SJSA1 (cell line): ENCODE results near the gene ST3GAL2. TPM values are rescaled to one million over a fixed set of nuclear protein-coding genes. Genes with fewer than 3 reads are reported as not detected.
"Not testable (repeated sequence)": the region's sequence is repeated elsewhere in the genome, so short reads cannot be mapped to it uniquely, and the experiment has no call there.

Source experiments
- DNase-seq, 2 experiments: peaks; one replicate each; pipeline ENCODE4 v3.0.0-alpha.2; 2015 to 2020; ENCODE audit warnings: low spot score in 2 of 2, low read depth in 1 of 2
- H3K27ac ChIP-seq: fragments of 250-450 bp; sonication (Bioruptor Pico); 2 replicates; pipeline ENCODE4 v1.5.1; 2020; ENCODE audit warnings: mild to moderate bottlenecking, moderate library complexity
- H3K27me3 ChIP-seq: fragments of 250-450 bp; sonication (Bioruptor Pico); replicated peaks from 2 replicates; pipeline ENCODE4 v1.5.1; 2020; ENCODE audit warnings: mild to moderate bottlenecking, moderate library complexity
- H3K36me3 ChIP-seq: fragments of 250-450 bp; sonication (Bioruptor Pico); 2 replicates; pipeline ENCODE4 v1.5.1; 2020; ENCODE audit warnings: mild to moderate bottlenecking
- H3K4me1 ChIP-seq: fragments of 250-450 bp; sonication (Bioruptor Pico); replicated peaks from 2 replicates; pipeline ENCODE4 v1.6.1; 2021; ENCODE audit warnings: mild to moderate bottlenecking
- H3K4me3 ChIP-seq: fragments of 250-450 bp; sonication (Bioruptor Pico); 2 replicates; pipeline ENCODE4 v1.5.1; 2020; ENCODE audit warnings: mild to moderate bottlenecking
- H3K9me3 ChIP-seq: fragments of 250-450 bp; sonication (Bioruptor Pico); replicated peaks from 2 replicates; pipeline ENCODE4 v1.5.1; 2020; ENCODE audit warnings: mild to moderate bottlenecking
- total RNA-seq: library from RNA; depleted of rRNA; stranded (reverse); fragments of >200 nt; shearing (Covaris generic); gene quantifications from 2 replicates; pipeline ENCODE4 v1.2.3, GENCODE V29; 2014

ST3GAL2 gene
- total RNA-seq, 1 experiment from 2014 or later, result 43.8 TPM

- no peak overlapping the region for H3K4me3 ChIP-seq
- H3K4me1 ChIP-seq, result no peaks in the 10 kb centered on the region
- no peak for DNase-seq
- H3K9me3 ChIP-seq, result no peaks in the 10 kb centered on the region
- peaks cover 18% of the 10 kb centered on the region for H3K36me3 ChIP-seq
- H3K27ac ChIP-seq, result no peak overlapping the region
- H3K27me3 ChIP-seq, result no peaks in the 10 kb centered on the region
Measured at GRCh38 chr16:70421473-70422311, 17.2 kb downstream of the ST3GAL2 start.

DNA sequence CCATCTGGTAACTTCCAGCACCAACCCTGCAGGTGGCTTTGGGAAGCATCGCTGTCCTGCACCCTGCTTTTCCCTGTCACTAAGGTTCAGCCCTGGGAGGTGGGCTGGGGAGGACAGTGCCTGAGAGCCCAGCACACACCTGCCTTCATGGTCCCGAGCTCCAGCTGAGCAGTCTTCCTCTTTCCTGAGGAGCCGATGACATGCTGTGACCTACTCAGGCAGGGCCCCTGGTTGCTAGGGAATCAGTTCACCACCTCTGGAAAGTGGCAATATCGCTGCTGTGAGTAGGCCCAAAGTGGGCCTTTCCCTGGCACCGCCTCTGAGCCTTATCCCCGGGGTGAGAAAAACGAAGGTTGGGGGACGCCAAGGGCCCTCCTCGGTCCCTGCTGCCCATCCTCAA lies 17.9 kb downstream of the ST3GAL2 start:
- no peak overlapping the region for H3K4me3 ChIP-seq
- no peak overlapping the region for H3K27ac ChIP-seq
- H3K4me1 ChIP-seq, result no peaks in the 10 kb centered on the region
- H3K9me3 ChIP-seq, result no peaks in the 10 kb centered on the region
- no peaks in the 10 kb centered on the region for H3K27me3 ChIP-seq
- H3K36me3 ChIP-seq, result peaks cover 18% of the 10 kb centered on the region
- DNase-seq, result no peak

DNA sequence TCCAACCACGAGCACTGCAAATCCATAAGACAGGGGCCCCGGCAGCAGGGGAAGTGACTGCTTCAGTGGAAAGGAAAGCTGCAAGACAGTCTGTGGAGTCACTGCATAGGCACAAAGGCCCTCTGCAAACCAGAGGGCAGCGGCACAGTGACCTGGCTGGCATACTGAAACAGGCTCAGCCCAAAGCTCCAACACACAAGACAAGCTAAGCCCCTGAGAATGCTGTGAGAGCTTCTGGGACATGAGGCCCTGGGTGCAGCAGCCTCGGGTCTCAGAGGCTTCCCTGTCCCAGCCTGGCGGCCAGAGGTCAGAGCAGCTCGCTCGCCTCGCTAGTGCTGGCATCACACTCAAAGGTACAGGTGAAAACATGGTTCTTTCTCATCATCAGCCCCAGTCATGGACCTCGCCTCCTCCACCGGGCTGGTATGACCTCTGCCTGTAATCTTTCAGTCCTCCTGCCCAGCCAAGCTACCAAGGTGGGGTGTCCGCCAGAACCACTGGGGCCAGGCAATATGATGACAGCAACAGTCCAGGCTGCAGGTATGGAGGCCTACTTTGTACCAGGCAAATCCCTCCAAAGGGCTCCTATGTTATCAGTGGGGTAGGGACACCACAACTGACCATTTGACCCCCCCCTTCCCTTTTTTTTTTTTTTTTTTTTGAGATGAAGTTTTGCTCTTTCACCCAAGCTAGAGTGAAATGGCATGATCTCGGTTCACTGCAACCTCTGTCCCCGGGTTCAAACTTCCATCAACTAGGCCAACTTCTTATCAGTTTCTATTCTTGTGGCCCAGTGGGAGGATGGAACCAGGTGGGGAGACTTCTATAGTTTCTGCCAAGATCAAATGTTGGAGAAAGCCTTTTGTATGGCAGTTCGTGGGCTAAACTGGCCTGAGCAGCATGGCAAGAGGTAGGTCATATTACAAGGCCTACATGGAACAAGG lies 19.2 kb downstream of the ST3GAL2 start:
- H3K9me3 ChIP-seq, result no peaks in the 10 kb centered on the region
- no peak overlapping the region for H3K4me3 ChIP-seq
- H3K27me3 ChIP-seq, result no peaks in the 10 kb centered on the region
- peaks cover 14% of the 10 kb centered on the region for H3K36me3 ChIP-seq
- DNase-seq, result no peak
- no peaks in the 10 kb centered on the region for H3K4me1 ChIP-seq
- H3K27ac ChIP-seq, result no peak overlapping the region

GRCh38 chr16:70418993-70419318 lies 19.9 kb downstream of the ST3GAL2 start:
- no peaks in the 10 kb centered on the region for H3K4me1 ChIP-seq
- no peak for DNase-seq
- H3K27ac ChIP-seq, result no peak overlapping the region
- H3K9me3 ChIP-seq, result no peaks in the 10 kb centered on the region
- no peak overlapping the region for H3K4me3 ChIP-seq
- H3K27me3 ChIP-seq, result no peaks in the 10 kb centered on the region
- H3K36me3 ChIP-seq, result peaks cover 13% of the 10 kb centered on the region

GRCh38 chr16:70418274-70418992 lies 20.5 kb downstream of the ST3GAL2 start:
- DNase-seq, result no peak
- Histone ChIP-seq H3K4me3 (no peak overlapping the region), H3K4me1 (no peaks in the 10 kb centered on the region), H3K27ac (no peak overlapping the region), H3K9me3 (no peaks in the 10 kb centered on the region), H3K36me3 (peaks cover 13% of the 10 kb centered on the region; the same call in 1 of the 2 replicates), H3K27me3 (no peaks in the 10 kb centered on the region)

GRCh38 chr16:70417661-70418060 lies 21.2 kb downstream of the ST3GAL2 start:
- no peak overlapping the region for H3K4me3 ChIP-seq
- no peaks in the 10 kb centered on the region for H3K4me1 ChIP-seq
- H3K27me3 ChIP-seq, result no peaks in the 10 kb centered on the region
- no peak for DNase-seq
- no peaks in the 10 kb centered on the region for H3K9me3 ChIP-seq
- peaks cover 10% of the 10 kb centered on the region; the same call in 1 of the 2 replicates for H3K36me3 ChIP-seq
- H3K27ac ChIP-seq, result no peak overlapping the region

- Histone ChIP-seq H3K27me3 (no peaks in the 10 kb centered on the region), H3K27ac (no peak overlapping the region), H3K9me3 (no peaks in the 10 kb centered on the region), H3K4me3 (no peak overlapping the region), H3K4me1 (no peaks in the 10 kb centered on the region), H3K36me3 (peaks cover 9% of the 10 kb centered on the region; the same call in 1 of the 2 replicates)
- DNase-seq, result no peak
Measured at GRCh38 chr16:70416748-70417616, 21.9 kb downstream of the ST3GAL2 start.

DNA sequence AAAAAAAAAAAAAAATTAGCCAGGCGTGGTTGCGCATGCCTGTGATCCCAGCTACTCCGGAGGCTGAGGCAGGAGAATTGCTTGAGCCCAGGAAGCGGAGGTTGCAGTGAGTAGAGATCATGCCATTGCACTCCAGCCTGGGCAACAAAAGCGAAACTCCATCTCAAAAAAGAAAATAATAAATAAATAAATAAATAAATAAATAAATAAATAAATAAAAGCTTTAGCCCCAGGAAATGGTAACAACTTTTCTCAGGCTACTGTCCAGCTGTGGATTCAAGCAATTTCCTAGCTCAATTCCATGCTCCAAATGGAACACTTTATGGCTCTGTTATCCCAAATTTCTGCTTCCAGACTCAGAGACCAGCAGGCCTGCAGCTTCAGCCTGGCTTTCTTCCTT lies 25.3 kb downstream of the ST3GAL2 start:
- not testable (repeated sequence) for H3K27ac ChIP-seq, DNase-seq, H3K27me3 ChIP-seq, H3K9me3 ChIP-seq, H3K4me1 ChIP-seq, H3K4me3 ChIP-seq, H3K36me3 ChIP-seq

DNA sequence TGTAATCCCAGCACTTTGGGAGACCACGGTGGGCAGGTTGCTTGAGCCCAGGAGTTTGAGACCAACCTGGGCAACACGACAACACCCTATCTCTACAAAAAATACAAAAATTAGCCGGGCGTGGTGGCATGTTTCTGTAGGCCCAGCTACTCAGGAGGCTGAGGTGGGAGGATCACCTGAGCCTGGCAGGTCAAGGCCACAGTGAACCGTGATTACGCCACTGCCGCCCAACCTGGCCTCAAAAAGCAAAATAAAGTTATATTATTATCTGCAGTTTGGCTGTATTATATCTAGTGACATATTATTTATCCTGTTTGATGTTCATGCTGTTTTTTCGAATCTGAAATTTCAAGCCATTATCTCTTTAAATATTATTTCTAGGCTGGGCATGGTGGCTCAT lies 26.5 kb downstream of the ST3GAL2 start:
- H3K27me3 ChIP-seq, result no peaks in the 10 kb centered on the region
- H3K27ac ChIP-seq, result no peak overlapping the region
- H3K36me3 ChIP-seq, result peaks cover 10% of the 10 kb centered on the region; the same call in 1 of the 2 replicates
- DNase-seq, result no peak
- H3K9me3 ChIP-seq, result no peaks in the 10 kb centered on the region
- H3K4me3 ChIP-seq, result no peak overlapping the region
- no peaks in the 10 kb centered on the region for H3K4me1 ChIP-seq

- H3K4me1 ChIP-seq, result no peaks in the 10 kb centered on the region
- peaks cover 10% of the 10 kb centered on the region; the same call in 1 of the 2 replicates for H3K36me3 ChIP-seq
- no peaks in the 10 kb centered on the region for H3K27me3 ChIP-seq
- DNase-seq, result no peak
- H3K27ac ChIP-seq, result no peak overlapping the region
- H3K4me3 ChIP-seq, result no peak overlapping the region
- H3K9me3 ChIP-seq, result no peaks in the 10 kb centered on the region
Measured at GRCh38 chr16:70410734-70411133, 28.2 kb downstream of the ST3GAL2 start.

- H3K9me3 ChIP-seq, result no peaks in the 10 kb centered on the region
- no peak for DNase-seq
- no peak overlapping the region for H3K27ac ChIP-seq
- H3K36me3 ChIP-seq, result peaks cover 10% of the 10 kb centered on the region; the same call in 1 of the 2 replicates
- no peak overlapping the region for H3K4me3 ChIP-seq
- H3K27me3 ChIP-seq, result no peaks in the 10 kb centered on the region
- peaks cover 18% of the 10 kb centered on the region for H3K4me1 ChIP-seq
Measured at GRCh38 chr16:70407811-70408274, 31.1 kb downstream of the ST3GAL2 start.

DNA sequence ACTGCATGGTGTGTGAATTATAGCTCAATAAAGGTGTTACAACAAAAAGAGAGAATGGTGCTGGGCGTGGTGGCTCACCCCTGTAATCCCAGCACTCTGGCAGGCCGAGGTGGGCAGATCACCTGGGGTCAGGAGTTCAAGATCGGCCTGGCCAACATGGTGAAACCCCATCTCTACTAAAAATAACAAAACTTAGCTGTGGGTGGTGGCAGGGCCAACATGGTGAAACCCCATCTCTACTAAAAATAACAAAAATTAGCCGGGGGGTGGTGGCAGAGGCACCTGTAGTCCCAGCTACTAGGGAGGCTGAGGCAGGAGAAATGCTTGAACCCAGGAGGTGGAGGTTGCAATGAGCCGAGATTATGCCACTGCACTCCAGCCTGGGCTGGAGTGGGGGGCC lies 32.8 kb downstream of the ST3GAL2 start:
- H3K4me1 ChIP-seq, result peaks cover 18% of the 10 kb centered on the region
- H3K4me3 ChIP-seq, H3K27ac ChIP-seq, DNase-seq, H3K36me3 ChIP-seq, H3K9me3 ChIP-seq, H3K27me3 ChIP-seq: not testable (repeated sequence)
